PC-3 (cell line): Measurements from ENCODE around the gene ATP1B2. TPM values are rescaled to one million over a fixed set of nuclear protein-coding genes. Genes with fewer than 3 reads are reported as not detected.

Source experiments
- ATAC-seq: fragments of 200-7000 bp; cut with Tn5 transposase; 2 replicates; pipeline ENCODE4 v1.9.1; 2020; ENCODE audit warnings: mild to moderate bottlenecking, moderate library complexity
- BruUV-seq: library from RNA; stranded (reverse); fragments of 400-500 nt; replicated peaks from 2 replicates; lab custom pipeline; 2021; lab: Mats Ljungman, UMichigan
- CTCF ChIA-PET: fragments of 300-600 bp; sonication (Branson Sonifier 250); formaldehyde crosslinking; loops from one replicate; lab custom pipeline; 2022; ENCODE audit warnings: antibody characterized with exemption; lab: Charles Lee
- POLR2A ChIA-PET: fragments of 300-600 bp; sonication (Branson Sonifier 250); formaldehyde crosslinking; loops from one replicate; lab custom pipeline; 2022; ENCODE audit warnings: antibody characterized with exemption; ENCODE audit not compliant: unreplicated experiment; lab: Charles Lee
- DNase-seq: peaks from one replicate; pipeline ENCODE4 v3.0.0-alpha.2; 2015
- H2AFZ ChIP-seq: fragments of 300-600 bp; sonication (generic); 2 replicates; pipeline ENCODE4 v1.6.0; 2016; ENCODE audit warnings: antibody characterized with exemption, low read length
- H3F3A ChIP-seq: fragments of 300-600 bp; sonication (generic); one replicate; pipeline ENCODE4 v1.6.0; 2017; ENCODE audit warnings: antibody characterized with exemption, low read length, control low read depth, mild to moderate bottlenecking; ENCODE audit not compliant: unreplicated experiment
- H3K27ac ChIP-seq: fragments of 300-600 bp; sonication (generic); 2 replicates; pipeline ENCODE4 v1.5.1; 2016; ENCODE audit warnings: mild to moderate bottlenecking, low read length
- H3K27me3 ChIP-seq: fragments of 300-600 bp; sonication (generic); 2 replicates; pipeline ENCODE4 v1.6.1; 2016; ENCODE audit warnings: low read length, mixed read lengths
- H3K36me3 ChIP-seq: fragments of 300-600 bp; sonication (generic); 2 replicates; pipeline ENCODE4 v1.6.1; 2016; ENCODE audit warnings: low read depth, mixed run types, low read length, mixed read lengths
- H3K4me1 ChIP-seq: fragments of 300-600 bp; sonication (generic); 2 replicates; pipeline ENCODE4 v1.5.1; 2016; ENCODE audit warnings: low read length; ENCODE audit not compliant: insufficient read depth
- H3K4me2 ChIP-seq: fragments of 300-600 bp; sonication (generic); 2 replicates; pipeline ENCODE4 v1.6.0; 2016; ENCODE audit warnings: low read length
- H3K4me3 ChIP-seq: fragments of 300-600 bp; sonication (generic); 2 replicates; pipeline ENCODE4 v1.5.1; 2016; ENCODE audit warnings: mild to moderate bottlenecking, low read length, mixed read lengths
- H3K79me2 ChIP-seq: fragments of 300-600 bp; sonication (generic); 2 replicates; pipeline ENCODE4 v1.6.1; 2017; ENCODE audit warnings: low read length, mixed read lengths
- H3K9ac ChIP-seq: fragments of 300-600 bp; sonication (generic); 2 replicates; pipeline ENCODE4 v1.6.0; 2016; ENCODE audit warnings: mild to moderate bottlenecking, low read length
- H3K9me2 ChIP-seq: fragments of 300-600 bp; sonication (generic); replicated peaks from 2 replicates; pipeline ENCODE4 v1.6.1; 2016; ENCODE audit warnings: mixed run types, low read length, mixed read lengths
- H3K9me3 ChIP-seq: fragments of 300-600 bp; sonication (generic); 2 replicates; pipeline ENCODE4 v1.6.1; 2016; ENCODE audit warnings: low read length, mixed read lengths
- H4K20me1 ChIP-seq: fragments of 300-600 bp; sonication (generic); 2 replicates; pipeline ENCODE4 v1.6.1; 2016; ENCODE audit warnings: low read length, mixed read lengths
- CTCF ChIP-seq: fragments of 300-600 bp; sonication (generic); conservative IDR thresholded peaks from 2 replicates; pipeline ENCODE4 v1.5.1; 2017; ENCODE audit warnings: antibody characterized with exemption, low read depth, mild to moderate bottlenecking, low read length
- EZH2 ChIP-seq: fragments of 300-600 bp; sonication (generic); IDR thresholded peaks from one replicate; pipeline ENCODE4 v1.6.1; 2017; ENCODE audit warnings: antibody characterized with exemption, mild to moderate bottlenecking, low read length; ENCODE audit not compliant: unreplicated experiment
- EZH2phosphoT487 ChIP-seq: fragments of 300-600 bp; sonication (generic); IDR thresholded peaks from 2 replicates; pipeline ENCODE4 v1.6.1; 2018; ENCODE audit warnings: mild to moderate bottlenecking, antibody characterized with exemption, low read length, borderline replicate concordance
- intact Hi-C: fragments of 100-400 bp; cut with micrococcal nuclease; formaldehyde crosslinking; loops from 2 replicates; pipeline ENCODE4 v1.9.0; 2023
- total RNA-seq: library from RNA; depleted of rRNA; stranded (reverse); fragments of >200 nt; gene quantifications from 2 replicates; pipeline ENCODE4 v1.2.3, GENCODE V29; 2014

ATP1B2 gene
- total RNA-seq, 1 experiment from 2014 or later = not detected

GRCh38 chr17:7695586-7695985 lies 44.9 kb downstream of the ATP1B2 start:
- Histone ChIP-seq H3F3A (no peaks in the 10 kb centered on the region), H3K4me3 (no peak overlapping the region), H3K36me3 (no peaks in the 10 kb centered on the region), H2AFZ (no peak overlapping the region), H3K4me1 (no peaks in the 10 kb centered on the region), H3K9me2 (no peaks in the 10 kb centered on the region), H3K27me3 (no peaks in the 10 kb centered on the region), H4K20me1 (no peaks in the 10 kb centered on the region), H3K79me2 (no peaks in the 10 kb centered on the region), H3K27ac (no peak overlapping the region), H3K9ac (no peak overlapping the region), H3K4me2 (no peak overlapping the region), H3K9me3 (no peaks in the 10 kb centered on the region)
- CTCF ChIA-PET = no interaction called here
- intact Hi-C loops = no loop called here
- TF ChIP-seq EZH2phosphoT487 = no peak
- no peak for TF ChIP-seq CTCF
- DNase-seq (no peak), ATAC-seq (no peak)
- POLR2A ChIA-PET = no interaction called here
- BruUV-seq = no TSS peak

GRCh38 chr17:7697828-7698588 lies 47.3 kb downstream of the ATP1B2 start:
- CTCF ChIA-PET = no interaction called here
- Histone ChIP-seq H3K4me2 (no peak overlapping the region), H3K9ac (no peak overlapping the region), H2AFZ (no peak overlapping the region), H3K27me3 (no peaks in the 10 kb centered on the region), H4K20me1 (no peaks in the 10 kb centered on the region), H3K9me2 (no peaks in the 10 kb centered on the region), H3K4me3 (no peak overlapping the region), H3F3A (no peaks in the 10 kb centered on the region), H3K4me1 (no peaks in the 10 kb centered on the region), H3K9me3 (no peaks in the 10 kb centered on the region), H3K79me2 (no peaks in the 10 kb centered on the region), H3K36me3 (no peaks in the 10 kb centered on the region), H3K27ac (no peak overlapping the region)
- no peak for TF ChIP-seq CTCF
- no peak for TF ChIP-seq EZH2
- no peak for TF ChIP-seq EZH2phosphoT487
- DNase-seq (no peak), ATAC-seq (no peak)
- POLR2A ChIA-PET = interaction anchor here (0.7 kb wide), 1 partner anchor 23 kb away, joined by 6 read pairs; no protein-coding TSS in a partner anchor
- intact Hi-C loops = no loop called here
- BruUV-seq = no TSS peak

- no peak overlapping the region for H3K4me3 ChIP-seq
- no peak overlapping the region for H3K27ac ChIP-seq
- TF ChIP-seq EZH2phosphoT487 (no peak), EZH2 (no peak), CTCF (no peak)
- H3K4me1 ChIP-seq = no peaks in the 10 kb centered on the region
- ChIA-PET CTCF (no interaction called here), POLR2A (no interaction called here)
- no peak for DNase-seq
- no peak overlapping the region for H2AFZ ChIP-seq
- H4K20me1 ChIP-seq = no peaks in the 10 kb centered on the region
- BruUV-seq = no TSS peak
- intact Hi-C loops = no loop called here
- H3K9me2 ChIP-seq = no peaks in the 10 kb centered on the region
- no peaks in the 10 kb centered on the region for H3K9me3 ChIP-seq
- no peaks in the 10 kb centered on the region for H3K79me2 ChIP-seq
- no peaks in the 10 kb centered on the region for H3F3A ChIP-seq
- H3K27me3 ChIP-seq = no peaks in the 10 kb centered on the region
- no peak overlapping the region for H3K9ac ChIP-seq
- no peak overlapping the region for H3K4me2 ChIP-seq
- no peak for ATAC-seq
- H3K36me3 ChIP-seq = no peaks in the 10 kb centered on the region
Observed at GRCh38 chr17:7700510-7700909, 49.8 kb downstream of the ATP1B2 start.
